HG03097 (cell line): Measurements from ENCODE around the gene CDK18.
"Not testable (repeated sequence)": the region's sequence is repeated elsewhere in the genome, so short reads cannot be mapped to it uniquely, and the experiment has no call there.

Experiments
- ATAC-seq: cut with Tn5 transposase; IDR thresholded peaks from one replicate; pipeline ENCODE4 v1.9.1; 2021; ENCODE audit not compliant: unreplicated experiment, low FRiP score

Gene CDK18

GRCh38 chr1:205504311-205505075, at the start of gene CDK18:
TSS of gene CDK18 (plus strand) at chr1:205504669. CDS start at chr1:205523168, 18,499 bp downstream.
- ATAC-seq, result no peak

- ATAC-seq, result no peak
Observed at GRCh38 chr1:205454903-205455335, 49.5 kb upstream of the CDK18 start.

GRCh38 chr1:205455581-205456382, 48.7 kb upstream of the CDK18 start, which contains the start of gene BLACAT1:
TSS of gene BLACAT1 (minus strand) at chr1:205456045.
- ATAC-seq, result no peak

GRCh38 chr1:205456383-205456867, 48.0 kb upstream of the CDK18 start:
- ATAC-seq, result no peak

- no peak for ATAC-seq
Observed at GRCh38 chr1:205456868-205457745, 47.4 kb upstream of the CDK18 start.

- ATAC-seq, result no peak
Observed at GRCh38 chr1:205458777-205459566, 45.5 kb upstream of the CDK18 start.

GRCh38 chr1:205465392-205465791, 39.1 kb upstream of the CDK18 start:
- no peak for ATAC-seq

GRCh38 chr1:205466595-205467220, 37.8 kb upstream of the CDK18 start:
- no peak for ATAC-seq

- no peak for ATAC-seq
Observed at GRCh38 chr1:205470131-205470530, 34.3 kb upstream of the CDK18 start.

GRCh38 chr1:205472737-205473441, 31.6 kb upstream of the CDK18 start:
- no peak for ATAC-seq

- no peak for ATAC-seq
Observed at GRCh38 chr1:205473475-205473874, 31.0 kb upstream of the CDK18 start.

GRCh38 chr1:205473966-205474365, 30.5 kb upstream of the CDK18 start:
- no peak for ATAC-seq

- ATAC-seq, result no peak
Observed at GRCh38 chr1:205474571-205474970, 29.9 kb upstream of the CDK18 start.

- ATAC-seq, result no peak
Observed at GRCh38 chr1:205475855-205476254, 28.6 kb upstream of the CDK18 start.

- no peak for ATAC-seq
Observed at GRCh38 chr1:205476648-205477047, 27.8 kb upstream of the CDK18 start.

- no peak for ATAC-seq
Observed at GRCh38 chr1:205477121-205477758, 27.2 kb upstream of the CDK18 start.

GRCh38 chr1:205477759-205478247, 26.7 kb upstream of the CDK18 start:
- ATAC-seq, result no peak

GRCh38 chr1:205478985-205479384, 25.5 kb upstream of the CDK18 start:
- ATAC-seq, result not testable (repeated sequence)
